ENCODE data around the gene TMEM100. TPM values are rescaled to one million over a fixed set of nuclear protein-coding genes. Genes with fewer than 3 reads are reported as not detected.

Gene TMEM100
- polyA plus RNA-seq, 3 donors from 2014 or later, result not detected

GRCh38 chr17:55699181-55699860 lies 23.3 kb downstream of the TMEM100 start:
- peaks cover 0 to 3% (median 0%) of the 10 kb centered on the region in 6 donors for H3K9me3 Mint-ChIP-seq
- no peaks in the 10 kb centered on the region for H3K4me1 Mint-ChIP-seq
- no peaks in the 10 kb centered on the region for H3K36me3 Mint-ChIP-seq
- DNase-seq, result no peak
- no peak overlapping the region for H3K27ac Mint-ChIP-seq
- peaks cover 0 to 7% (median 2%) of the 10 kb centered on the region in 3 donors for H3K27me3 Mint-ChIP-seq (ENCODE audit: low read depth in 3 of 3)
- no peak overlapping the region for H3K4me3 Mint-ChIP-seq

- Mint-ChIP-seq H3K27ac (no peak overlapping the region), H3K27me3 (ENCODE audit: low read depth in 3 of 3) (peaks cover 0 to 2% (median under 1%) of the 10 kb centered on the region in 3 donors), H3K36me3 (no peaks in the 10 kb centered on the region), H3K4me3 (no peak overlapping the region), H3K4me1 (no peaks in the 10 kb centered on the region), H3K9me3 (peaks cover 0 to under 1% (median 0%) of the 10 kb centered on the region in 6 donors)
- no peak for DNase-seq
Measured at GRCh38 chr17:55694286-55694910, 28.3 kb downstream of the TMEM100 start.

GRCh38 chr17:55693254-55694216 lies 29.1 kb downstream of the TMEM100 start:
- Mint-ChIP-seq H3K36me3 (no peaks in the 10 kb centered on the region), H3K27ac (no peak overlapping the region), H3K4me1 (no peaks in the 10 kb centered on the region), H3K4me3 (no peak overlapping the region), H3K27me3 (ENCODE audit: low read depth in 3 of 3) (peaks cover 0 to 3% (median 1%) of the 10 kb centered on the region in 3 donors), H3K9me3 (peaks cover 0 to 2% (median 0%) of the 10 kb centered on the region in 6 donors)
- no peak for DNase-seq

- H3K27ac Mint-ChIP-seq, result no peak overlapping the region
- no peaks in the 10 kb centered on the region for H3K36me3 Mint-ChIP-seq
- no peak overlapping the region for H3K4me3 Mint-ChIP-seq
- no peak for DNase-seq
- peaks cover 0 to 2% (median 0%) of the 10 kb centered on the region in 6 donors for H3K9me3 Mint-ChIP-seq
- H3K27me3 Mint-ChIP-seq (ENCODE audit: low read depth in 3 of 3), result peaks cover 0 to 8% (median 1%) of the 10 kb centered on the region in 3 donors
- H3K4me1 Mint-ChIP-seq, result no peaks in the 10 kb centered on the region
Measured at GRCh38 chr17:55692276-55692675, 30.4 kb downstream of the TMEM100 start.

DNA sequence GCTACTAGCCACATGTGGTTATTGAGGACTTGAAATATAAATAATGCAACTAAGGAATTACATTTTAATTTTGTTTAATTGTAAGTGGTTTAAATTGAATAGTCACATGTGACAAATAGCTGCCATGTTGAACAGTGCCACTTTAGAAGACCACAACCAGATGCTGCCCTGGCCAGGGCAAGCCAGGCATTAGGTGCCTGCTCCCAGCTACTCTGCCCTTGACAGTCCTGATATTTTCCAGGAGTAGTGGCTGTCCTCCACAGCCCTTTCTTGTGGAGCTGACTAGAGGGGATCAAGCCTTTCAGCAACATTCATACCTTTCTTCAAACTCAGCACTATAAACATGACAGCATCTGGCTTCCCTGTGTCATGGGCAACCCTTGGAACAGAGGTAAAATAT lies 31.0 kb downstream of the TMEM100 start:
- no peak for DNase-seq
- H3K9me3 Mint-ChIP-seq, result peaks cover 0 to 2% (median 0%) of the 10 kb centered on the region in 6 donors
- no peaks in the 10 kb centered on the region for H3K36me3 Mint-ChIP-seq
- no peak overlapping the region for H3K4me3 Mint-ChIP-seq
- H3K27me3 Mint-ChIP-seq (ENCODE audit: low read depth in 3 of 3), result peaks cover 0 to 8% (median 1%) of the 10 kb centered on the region in 3 donors
- no peak overlapping the region for H3K27ac Mint-ChIP-seq
- H3K4me1 Mint-ChIP-seq, result no peaks in the 10 kb centered on the region

DNA sequence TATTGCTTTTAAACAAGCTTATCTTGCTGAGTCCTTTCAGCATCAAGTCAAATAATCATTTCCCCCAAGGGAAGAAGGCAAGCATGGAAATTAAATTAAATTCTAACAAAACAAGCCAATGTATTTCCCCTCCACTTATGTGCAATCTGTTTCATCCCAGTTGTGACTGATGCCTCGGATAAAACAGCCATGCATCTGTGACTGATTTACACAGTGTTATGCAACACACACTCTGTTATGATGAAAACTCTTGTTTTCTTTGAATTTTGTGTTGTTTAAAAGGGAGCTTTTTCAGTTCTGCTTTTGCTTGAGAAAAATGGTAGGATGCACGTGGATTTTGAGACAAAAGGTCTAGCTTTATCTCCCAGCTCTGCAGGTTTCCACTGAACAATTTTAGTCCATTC lies 32.6 kb downstream of the TMEM100 start:
- Mint-ChIP-seq H3K9me3 (peaks cover 0 to 2% (median 0%) of the 10 kb centered on the region in 6 donors), H3K4me3 (no peak overlapping the region), H3K27me3 (ENCODE audit: low read depth in 3 of 3) (peaks cover 0 to 8% (median 3%) of the 10 kb centered on the region in 3 donors), H3K4me1 (no peaks in the 10 kb centered on the region), H3K36me3 (no peaks in the 10 kb centered on the region), H3K27ac (no peak overlapping the region)
- DNase-seq, result no peak

- H3K27ac Mint-ChIP-seq, result no peak overlapping the region
- no peaks in the 10 kb centered on the region for H3K4me1 Mint-ChIP-seq
- no peaks in the 10 kb centered on the region for H3K36me3 Mint-ChIP-seq
- no peak overlapping the region for H3K4me3 Mint-ChIP-seq
- H3K27me3 Mint-ChIP-seq (ENCODE audit: low read depth in 3 of 3), result peaks cover 0 to 8% (median 3%) of the 10 kb centered on the region in 3 donors
- peaks cover 0 to 2% (median 0%) of the 10 kb centered on the region in 6 donors for H3K9me3 Mint-ChIP-seq
- DNase-seq, result no peak
Measured at GRCh38 chr17:55689672-55690071, 33.0 kb downstream of the TMEM100 start.

GRCh38 chr17:55688057-55688456 lies 34.6 kb downstream of the TMEM100 start:
- Mint-ChIP-seq H3K27ac (no peak overlapping the region), H3K4me3 (no peak overlapping the region), H3K9me3 (peaks cover 0 to 2% (median 0%) of the 10 kb centered on the region in 6 donors), H3K4me1 (no peaks in the 10 kb centered on the region), H3K27me3 (ENCODE audit: low read depth in 3 of 3) (peaks cover 0 to 10% (median 3%) of the 10 kb centered on the region in 3 donors), H3K36me3 (no peaks in the 10 kb centered on the region)
- DNase-seq, result no peak

DNA sequence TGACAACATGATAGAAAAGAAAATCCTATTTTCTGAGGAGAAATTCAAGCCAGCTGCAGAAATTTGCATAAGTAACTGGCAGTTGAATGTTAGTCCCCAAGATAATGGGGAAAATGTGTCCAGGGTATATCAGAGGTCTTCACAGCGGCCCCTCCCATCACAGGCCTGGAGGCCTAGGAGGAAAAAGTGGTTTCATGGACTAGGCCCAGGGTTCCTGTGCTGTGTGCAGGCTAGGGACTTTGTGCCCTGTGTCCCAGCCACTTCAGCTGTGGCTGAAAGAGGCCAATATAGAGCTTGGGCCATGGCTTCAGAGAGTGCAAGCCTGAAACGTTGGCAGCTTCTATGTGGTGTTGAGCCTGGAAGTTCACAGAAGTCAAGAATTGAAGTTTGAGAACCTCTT lies 35.6 kb downstream of the TMEM100 start:
- no peak for DNase-seq
- Mint-ChIP-seq H3K4me1 (no peaks in the 10 kb centered on the region), H3K4me3 (no peak overlapping the region), H3K27ac (no peak overlapping the region), H3K9me3 (peaks cover 0 to 2% (median 0%) of the 10 kb centered on the region in 6 donors), H3K36me3 (no peaks in the 10 kb centered on the region), H3K27me3 (ENCODE audit: low read depth in 3 of 3) (peaks cover 0 to 10% (median 3%) of the 10 kb centered on the region in 3 donors)

DNA sequence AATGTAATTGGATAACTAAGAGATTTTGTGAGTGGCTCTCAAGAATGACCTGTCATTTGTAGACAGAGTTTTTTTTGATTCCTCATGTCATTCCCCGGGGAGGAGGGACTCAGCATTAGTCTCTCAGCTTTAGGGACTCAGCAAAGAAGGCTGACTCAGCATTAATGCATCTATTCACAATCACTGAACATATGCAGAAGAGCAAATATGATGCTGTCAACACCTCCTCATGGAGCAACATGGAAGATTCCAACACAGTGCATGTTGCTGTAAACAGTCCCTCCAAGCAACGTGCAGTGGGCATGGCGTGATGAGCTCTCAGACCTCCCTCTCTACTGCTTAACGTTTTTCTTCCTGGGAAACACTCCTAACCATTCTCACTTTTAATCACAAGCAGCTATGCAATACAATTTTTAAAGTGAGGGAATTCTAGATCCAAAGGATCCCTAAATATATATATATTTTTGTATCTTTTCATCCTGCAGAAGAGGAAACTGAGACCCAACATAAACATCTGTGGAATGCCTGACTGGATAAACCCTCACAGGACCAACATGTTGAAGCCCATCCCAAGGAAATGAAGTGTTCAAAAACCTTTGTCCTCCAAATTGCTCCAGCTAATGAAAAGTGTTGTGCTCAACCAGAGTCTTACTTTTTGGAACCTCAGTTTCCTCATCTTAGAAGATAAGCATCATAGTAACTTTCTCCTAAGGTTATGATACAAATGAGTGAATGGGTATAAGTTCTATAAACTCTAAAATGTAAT lies 38.9 kb downstream of the TMEM100 start:
- no peak for DNase-seq
- no peak overlapping the region for H3K4me3 Mint-ChIP-seq
- H3K9me3 Mint-ChIP-seq, result peaks cover 0 to 2% (median 0%) of the 10 kb centered on the region in 6 donors
- H3K4me1 Mint-ChIP-seq, result no peaks in the 10 kb centered on the region
- H3K36me3 Mint-ChIP-seq, result no peaks in the 10 kb centered on the region
- H3K27ac Mint-ChIP-seq, result no peak overlapping the region
- H3K27me3 Mint-ChIP-seq (ENCODE audit: low read depth in 3 of 3), result peaks cover 0 to 10% (median 2%) of the 10 kb centered on the region in 3 donors

- Mint-ChIP-seq H3K4me3 (no peak overlapping the region), H3K27me3 (ENCODE audit: low read depth in 3 of 3) (peaks cover 2 to 3% (median 2%) of the 10 kb centered on the region in 3 donors), H3K4me1 (no peaks in the 10 kb centered on the region), H3K27ac (no peak overlapping the region), H3K36me3 (no peaks in the 10 kb centered on the region), H3K9me3 (peaks cover 0 to 2% (median 0%) of the 10 kb centered on the region in 6 donors)
- no peak for DNase-seq
Measured at GRCh38 chr17:55681342-55681700, 41.3 kb downstream of the TMEM100 start.

- peaks cover 2 to 3% (median 2%) of the 10 kb centered on the region in 3 donors for H3K27me3 Mint-ChIP-seq (ENCODE audit: low read depth in 3 of 3)
- no peaks in the 10 kb centered on the region for H3K36me3 Mint-ChIP-seq
- DNase-seq, result no peak
- H3K27ac Mint-ChIP-seq, result no peak overlapping the region
- H3K4me3 Mint-ChIP-seq, result no peak overlapping the region
- H3K9me3 Mint-ChIP-seq, result peaks cover 0 to 2% (median 0%) of the 10 kb centered on the region in 6 donors
- H3K4me1 Mint-ChIP-seq, result no peaks in the 10 kb centered on the region
Measured at GRCh38 chr17:55680686-55681341, 41.9 kb downstream of the TMEM100 start.

GRCh38 chr17:55677446-55677845 lies 45.2 kb downstream of the TMEM100 start:
- H3K36me3 Mint-ChIP-seq, result no peaks in the 10 kb centered on the region
- DNase-seq, result no peak
- H3K4me1 Mint-ChIP-seq, result no peaks in the 10 kb centered on the region
- no peak overlapping the region for H3K4me3 Mint-ChIP-seq
- H3K9me3 Mint-ChIP-seq, result peaks cover 0 to 2% (median 0%) of the 10 kb centered on the region in 6 donors
- peaks cover 0 to 3% (median 3%) of the 10 kb centered on the region in 3 donors for H3K27me3 Mint-ChIP-seq (ENCODE audit: low read depth in 3 of 3)
- no peak overlapping the region for H3K27ac Mint-ChIP-seq

Measured in immature natural killer cell (primary cell).